ENCODE data around the gene PIP4K2A.
A peak's percentile ranks its signal among the peaks of the same experiment; 100 is the strongest.

Gene PIP4K2A

GRCh38 chr10:22599048-22599561, 115.3 kb downstream of the PIP4K2A start:
- DNase-seq (ENCODE audit: low read depth): peak; percentile 80

GRCh38 chr10:22598478-22598877, 115.9 kb downstream of the PIP4K2A start:
- DNase-seq (ENCODE audit: low read depth): peak; percentile 17

DNA sequence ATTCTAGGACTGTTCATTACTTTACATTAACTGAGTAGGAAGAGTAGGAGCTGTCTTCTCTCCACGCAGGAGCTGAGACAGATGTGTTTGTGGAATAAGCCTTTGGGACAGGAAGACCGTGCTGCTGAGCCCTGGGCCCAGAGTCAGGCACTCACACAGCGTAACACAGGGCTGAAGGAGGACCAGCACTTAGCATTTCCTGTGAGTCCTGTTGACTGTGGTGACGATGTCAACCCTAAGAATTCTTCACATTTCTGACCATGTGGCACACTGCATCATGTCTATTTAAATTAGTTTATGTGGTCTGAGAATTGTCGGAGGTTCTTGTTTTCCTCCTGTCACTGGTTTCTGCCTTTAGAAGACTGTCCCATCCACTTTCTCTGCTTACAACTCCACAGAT, 117.2 kb downstream of the PIP4K2A start:
- peak; percentile 22 for DNase-seq (ENCODE audit: low read depth)

GRCh38 chr10:22593636-22594198, 120.7 kb downstream of the PIP4K2A start:
- DNase-seq (ENCODE audit: low read depth): no peak

DNA sequence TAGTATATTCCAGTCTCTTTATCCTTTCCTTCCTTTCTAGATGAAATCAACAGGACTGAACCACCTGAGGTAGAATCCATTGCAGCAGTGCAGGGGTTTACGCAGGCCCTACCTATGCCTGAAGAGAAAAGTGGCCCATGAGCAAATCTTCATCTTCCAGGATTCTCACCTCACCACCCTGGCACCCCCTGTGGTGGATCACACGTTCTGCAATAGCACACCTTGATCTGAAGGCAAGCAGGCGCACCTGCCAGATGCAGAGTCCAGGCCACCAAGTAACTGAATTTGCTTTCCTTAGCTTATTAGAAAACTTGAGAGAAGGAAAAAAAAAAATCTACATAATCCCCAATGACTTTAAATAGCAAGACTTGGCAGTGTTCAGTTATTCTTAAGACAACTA, 121.4 kb downstream of the PIP4K2A start:
- no peak for DNase-seq (ENCODE audit: low read depth)

GRCh38 chr10:22589851-22590514, 124.4 kb downstream of the PIP4K2A start:
- DNase-seq (ENCODE audit: low read depth): peak; percentile 34

DNA sequence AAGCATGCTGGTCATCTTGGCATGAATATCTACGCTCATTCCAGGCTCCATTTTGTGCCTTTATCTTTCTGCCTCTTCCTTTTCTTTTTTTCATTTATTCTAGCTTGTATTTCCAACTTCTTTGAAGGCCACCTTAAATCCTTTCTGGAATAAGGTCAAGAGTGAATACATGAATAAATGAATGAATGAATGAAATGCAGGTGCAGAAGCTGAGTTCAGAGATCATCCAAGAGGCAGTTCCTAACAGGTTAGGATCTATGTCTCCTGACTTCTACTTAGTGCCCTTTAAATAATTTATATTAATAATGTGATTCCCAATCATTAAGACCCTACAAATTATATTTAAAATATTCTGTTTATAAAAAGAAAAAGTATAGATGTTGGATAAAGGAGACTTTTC, 125.9 kb downstream of the PIP4K2A start:
- no peak for DNase-seq (ENCODE audit: low read depth)

- no peak for DNase-seq (ENCODE audit: low read depth)
Observed at GRCh38 chr10:22583683-22584082, 130.7 kb downstream of the PIP4K2A start.

- no peak for DNase-seq (ENCODE audit: low read depth)
Observed at GRCh38 chr10:22581461-22581860, 132.9 kb downstream of the PIP4K2A start.

GRCh38 chr10:22580711-22581110, 133.7 kb downstream of the PIP4K2A start:
- DNase-seq (ENCODE audit: low read depth): no peak

DNA sequence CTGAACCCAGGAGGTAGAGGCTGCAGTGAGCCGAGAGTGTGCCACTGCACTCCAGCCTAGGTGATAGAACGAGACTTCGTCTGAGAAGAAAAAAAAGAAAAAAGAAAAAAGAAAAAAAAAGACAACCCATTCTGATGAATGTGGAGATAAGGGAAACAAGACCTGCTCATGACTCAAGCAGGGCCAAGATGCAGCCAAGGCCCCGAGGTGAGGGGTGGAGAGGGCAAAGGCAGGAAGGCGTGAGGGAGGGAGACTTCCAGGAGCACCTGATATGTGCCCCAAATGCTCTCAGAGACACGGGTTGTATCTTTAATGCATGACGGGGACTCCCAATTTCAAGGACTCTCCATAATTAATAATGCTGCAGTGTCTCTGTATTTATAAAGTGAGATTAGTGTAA, 134.6 kb downstream of the PIP4K2A start:
- DNase-seq (ENCODE audit: low read depth): no peak

DNA sequence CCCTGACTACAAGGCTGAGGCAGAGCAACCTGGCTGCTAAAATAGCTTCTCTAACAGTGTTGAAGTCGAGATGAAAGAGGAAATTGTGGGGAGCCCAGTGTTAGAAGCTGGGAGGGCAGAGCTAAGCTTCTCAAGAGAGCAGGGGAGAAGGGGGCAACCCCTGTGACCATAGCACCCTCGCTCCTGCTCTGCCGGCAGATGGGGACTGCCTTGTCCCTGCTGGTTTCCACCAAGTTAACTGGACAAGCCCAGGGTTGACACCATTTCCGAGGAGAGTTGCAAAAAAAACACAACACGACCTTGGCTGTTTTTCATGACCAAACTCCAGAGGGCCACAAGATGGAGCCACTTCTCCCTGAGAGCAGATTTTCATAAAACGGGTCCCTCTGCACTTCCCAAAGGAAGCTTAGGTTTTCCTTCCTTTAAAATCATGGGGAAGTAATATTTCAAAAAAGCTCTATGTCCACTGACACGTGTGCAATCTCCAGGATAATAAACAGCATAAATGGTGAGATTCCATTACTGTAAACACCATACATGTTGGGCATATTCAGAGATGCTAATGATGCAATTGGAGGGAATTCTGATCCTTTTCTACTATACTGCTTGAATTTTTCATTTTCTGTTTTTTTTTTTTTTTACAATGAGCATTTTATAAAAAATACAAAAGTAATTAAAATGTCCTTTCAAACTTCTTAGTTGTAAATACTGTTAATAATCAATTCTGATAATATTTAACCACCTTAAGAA, 140.4 kb downstream of the PIP4K2A start:
- DNase-seq (ENCODE audit: low read depth): peak; percentile 33

- no peak for DNase-seq (ENCODE audit: low read depth)
Observed at GRCh38 chr10:22570733-22571430, 143.5 kb downstream of the PIP4K2A start.

GRCh38 chr10:22570234-22570633, 144.1 kb downstream of the PIP4K2A start:
- no peak for DNase-seq (ENCODE audit: low read depth)

DNA sequence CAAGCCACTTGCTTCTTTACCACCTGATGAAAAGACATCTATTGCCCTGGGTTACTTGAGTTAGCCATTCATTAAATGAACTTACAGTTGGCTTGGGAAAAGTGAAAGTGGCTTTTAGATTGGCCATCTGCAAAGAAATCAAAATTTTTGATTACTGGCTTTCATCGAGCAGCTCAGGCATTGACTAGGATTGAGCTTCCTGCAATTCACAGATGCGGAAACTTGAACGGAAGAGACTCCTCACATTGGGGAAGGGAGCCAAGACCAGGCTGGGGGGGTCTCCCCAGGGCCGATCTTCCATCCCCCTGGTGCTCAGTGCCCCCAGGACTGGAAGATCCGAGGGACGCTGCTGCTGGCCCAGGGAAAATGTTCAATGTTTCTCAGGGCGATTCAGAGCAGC, 145.4 kb downstream of the PIP4K2A start:
- DNase-seq (ENCODE audit: low read depth): no peak

GRCh38 chr10:22564060-22564459, 150.3 kb downstream of the PIP4K2A start:
- DNase-seq (ENCODE audit: low read depth): no peak

- DNase-seq (ENCODE audit: low read depth): no peak
Observed at GRCh38 chr10:22561909-22562308, 152.5 kb downstream of the PIP4K2A start.

DNA sequence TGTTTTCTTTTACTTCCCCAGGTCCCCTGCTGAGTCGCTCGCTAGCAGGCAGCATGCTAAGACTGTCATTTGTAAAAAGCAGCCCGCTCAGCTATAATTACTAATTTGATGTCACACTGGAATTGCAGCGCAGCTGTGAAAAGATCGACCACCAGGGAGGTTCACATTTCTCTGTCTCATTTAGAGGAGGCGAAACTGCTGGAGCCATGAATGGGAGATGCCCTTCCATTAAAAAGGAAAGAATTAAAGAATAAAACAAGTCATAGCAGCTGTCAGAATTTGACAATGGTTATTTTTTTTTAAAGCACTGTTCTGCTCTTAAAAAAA, 153.5 kb downstream of the PIP4K2A start:
- DNase-seq (ENCODE audit: low read depth): no peak

DNA sequence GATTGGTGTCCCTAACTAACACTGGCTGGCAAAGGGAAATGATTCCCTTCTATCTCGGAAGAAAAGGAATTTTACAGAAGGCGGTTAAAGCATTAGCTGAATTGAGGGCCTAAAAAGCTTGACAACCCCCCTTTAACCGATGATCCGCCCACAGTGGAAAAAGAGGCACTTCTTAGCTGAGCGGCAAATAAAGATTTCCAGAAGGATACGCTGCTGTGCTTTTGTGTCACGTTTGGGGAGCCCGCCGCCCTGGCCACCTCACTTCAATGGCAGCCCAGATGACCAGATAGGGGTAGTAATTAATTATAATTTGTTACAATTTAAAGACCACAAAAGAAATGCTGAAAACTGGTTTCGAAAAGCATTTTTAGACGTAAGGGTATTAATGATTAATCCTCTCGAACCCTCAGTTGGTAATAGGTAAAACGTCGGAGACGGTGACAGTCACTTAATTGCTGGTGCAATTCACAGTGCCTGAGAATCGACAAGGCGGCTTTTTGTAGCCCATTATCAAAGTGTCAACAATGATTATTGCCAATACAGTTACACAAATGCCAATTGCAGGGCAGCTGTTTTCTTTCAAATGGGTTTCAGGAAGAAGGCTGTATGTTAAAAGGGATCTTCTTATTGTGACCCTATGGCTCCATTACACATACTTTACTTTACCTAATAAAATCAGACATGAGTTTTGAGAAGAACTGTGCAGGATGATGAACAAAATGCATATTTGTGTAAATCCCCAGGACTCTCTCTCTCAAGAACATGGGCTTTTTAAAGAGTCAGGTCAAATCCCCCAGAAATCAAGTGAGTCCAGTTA, 154.1 kb downstream of the PIP4K2A start:
- no peak for DNase-seq (ENCODE audit: low read depth)

GRCh38 chr10:22557321-22557720, 157.1 kb downstream of the PIP4K2A start:
- peak; percentile 64 for DNase-seq (ENCODE audit: low read depth)

DNA sequence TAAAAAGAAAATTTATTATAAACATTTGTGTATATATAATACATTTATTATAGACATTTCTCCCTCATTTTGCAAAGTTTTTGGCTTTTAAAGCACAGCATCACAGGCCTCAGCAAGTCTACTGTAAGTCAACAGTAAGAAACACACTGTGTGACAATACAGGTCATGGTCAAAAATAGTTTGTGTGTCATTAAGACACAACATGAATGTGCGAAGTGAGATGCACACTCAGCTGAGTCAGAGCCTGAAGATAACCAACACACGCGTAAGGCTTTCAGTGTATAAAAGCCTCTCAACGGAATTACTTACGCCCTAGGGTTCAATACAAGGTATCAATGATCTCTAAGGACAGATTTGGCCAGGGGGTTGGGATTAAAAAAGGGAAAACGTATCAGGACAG, 157.6 kb downstream of the PIP4K2A start:
- DNase-seq (ENCODE audit: low read depth): no peak

Data from iris pigment epithelial cell (primary cell).